ENCODE data around the gene SLC39A10. TPM values are rescaled to one million over a fixed set of nuclear protein-coding genes. Genes with fewer than 3 reads are reported as not detected.

Gene SLC39A10
- total RNA-seq, 1 donor from 2014 or later = 72.7 TPM

GRCh38 chr2:195733831-195734230 lies 76.8 kb downstream of the SLC39A10 start:
- Mint-ChIP-seq H3K27ac (ENCODE audit: unreplicated experiment) (no peak overlapping the region), H3K4me1 (no peaks in the 10 kb centered on the region), H3K4me3 (no peak overlapping the region), H3K27me3 (ENCODE audit: low read depth) (no peaks in the 10 kb centered on the region), H3K9me3 (no peaks in the 10 kb centered on the region), H3K36me3 (ENCODE audit: low read depth) (peaks cover 33% of the 10 kb centered on the region)
- DNase-seq (ENCODE audit: low read depth, low spot score) = no peak
- no peak for TF ChIP-seq CTCF (conservative IDR thresholded peaks at IDR 0.05)

- DNase-seq (ENCODE audit: low read depth, low spot score) = no peak
- H3K36me3 Mint-ChIP-seq (ENCODE audit: low read depth) = peaks cover 34% of the 10 kb centered on the region
- no peaks in the 10 kb centered on the region for H3K27me3 Mint-ChIP-seq (ENCODE audit: low read depth)
- H3K27ac Mint-ChIP-seq (ENCODE audit: unreplicated experiment) = no peak overlapping the region
- no peak for TF ChIP-seq CTCF (conservative IDR thresholded peaks at IDR 0.05)
- H3K4me3 Mint-ChIP-seq = no peak overlapping the region
- no peaks in the 10 kb centered on the region for H3K9me3 Mint-ChIP-seq
- H3K4me1 Mint-ChIP-seq = no peaks in the 10 kb centered on the region
Observed at GRCh38 chr2:195734395-195734794, 77.4 kb downstream of the SLC39A10 start.

- no peaks in the 10 kb centered on the region for H3K27me3 Mint-ChIP-seq (ENCODE audit: low read depth)
- H3K27ac Mint-ChIP-seq (ENCODE audit: unreplicated experiment) = no peak overlapping the region
- no peaks in the 10 kb centered on the region for H3K9me3 Mint-ChIP-seq
- no peaks in the 10 kb centered on the region for H3K4me1 Mint-ChIP-seq
- DNase-seq (ENCODE audit: low read depth, low spot score) = no peak
- H3K4me3 Mint-ChIP-seq = no peak overlapping the region
- no peak for TF ChIP-seq CTCF (conservative IDR thresholded peaks at IDR 0.05)
- peaks cover 34% of the 10 kb centered on the region for H3K36me3 Mint-ChIP-seq (ENCODE audit: low read depth)
Observed at GRCh38 chr2:195734931-195735330, 77.9 kb downstream of the SLC39A10 start.

GRCh38 chr2:195735347-195735746 lies 78.3 kb downstream of the SLC39A10 start:
- Mint-ChIP-seq H3K4me3 (no peak overlapping the region), H3K9me3 (no peaks in the 10 kb centered on the region), H3K4me1 (no peaks in the 10 kb centered on the region), H3K27ac (ENCODE audit: unreplicated experiment) (no peak overlapping the region), H3K27me3 (ENCODE audit: low read depth) (no peaks in the 10 kb centered on the region), H3K36me3 (ENCODE audit: low read depth) (peaks cover 37% of the 10 kb centered on the region)
- no peak for TF ChIP-seq CTCF (conservative IDR thresholded peaks at IDR 0.05)
- DNase-seq (ENCODE audit: low read depth, low spot score) = no peak

GRCh38 chr2:195737511-195738325 lies 80.7 kb downstream of the SLC39A10 start:
- Mint-ChIP-seq H3K4me3 (no peak overlapping the region), H3K9me3 (peaks cover 6% of the 10 kb centered on the region), H3K4me1 (no peaks in the 10 kb centered on the region), H3K27ac (ENCODE audit: unreplicated experiment) (no peak overlapping the region), H3K36me3 (ENCODE audit: low read depth) (peaks cover 32% of the 10 kb centered on the region), H3K27me3 (ENCODE audit: low read depth) (no peaks in the 10 kb centered on the region)
- DNase-seq (ENCODE audit: low read depth, low spot score) = no peak
- TF ChIP-seq CTCF (conservative IDR thresholded peaks at IDR 0.05) = no peak
